HG03432 (cell line): ENCODE measurements around the gene ZFP3.
"Not testable (repeated sequence)": the region's sequence is repeated elsewhere in the genome, so short reads cannot be mapped to it uniquely, and the experiment has no call there.

Source experiments
- ATAC-seq: cut with Tn5 transposase; IDR thresholded peaks from one replicate; pipeline ENCODE4 v1.9.1; 2021; ENCODE audit warnings: mild to moderate bottlenecking, moderate library complexity; ENCODE audit not compliant: unreplicated experiment

The ZFP3 gene

GRCh38 chr17:5136580-5137412 lies 58.5 kb downstream of the ZFP3 start:
- ATAC-seq: not testable (repeated sequence)

DNA sequence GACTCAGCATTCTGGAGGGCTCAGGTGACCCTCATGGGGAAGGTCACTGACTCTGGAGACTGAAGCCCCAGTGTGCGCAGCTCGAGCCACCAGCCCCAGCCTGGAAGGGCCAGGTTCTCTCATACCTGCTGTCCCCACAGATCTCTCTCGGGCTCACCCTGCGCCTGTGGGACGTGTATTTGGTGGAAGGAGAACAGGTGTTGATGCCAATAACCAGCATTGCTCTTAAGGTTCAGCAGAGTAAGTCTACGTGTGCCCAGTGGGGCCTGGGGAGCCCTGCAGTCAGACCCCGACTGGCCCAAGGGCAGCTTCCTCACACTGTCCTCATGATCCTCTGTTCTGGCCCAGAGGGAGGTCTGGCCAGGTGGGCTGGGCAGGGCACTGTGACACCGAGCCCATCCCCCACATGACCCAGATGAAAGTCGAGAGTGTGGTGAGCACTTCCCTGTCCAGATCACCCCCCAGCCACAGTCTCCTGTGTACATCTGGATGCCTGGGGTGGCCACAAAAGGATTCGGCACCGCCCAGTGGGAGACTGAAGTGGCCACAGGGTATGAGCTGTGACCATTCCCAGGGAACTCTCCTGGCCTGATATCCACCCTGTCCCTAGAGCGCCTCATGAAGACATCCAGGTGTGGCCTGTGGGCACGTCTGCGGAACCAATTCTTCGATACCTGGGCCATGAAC lies 59.4 kb downstream of the ZFP3 start:
- not testable (repeated sequence) for ATAC-seq

GRCh38 chr17:5138198-5138544 lies 59.9 kb downstream of the ZFP3 start:
- not testable (repeated sequence) for ATAC-seq

GRCh38 chr17:5138616-5139457 lies 60.6 kb downstream of the ZFP3 start:
- no peak for ATAC-seq

DNA sequence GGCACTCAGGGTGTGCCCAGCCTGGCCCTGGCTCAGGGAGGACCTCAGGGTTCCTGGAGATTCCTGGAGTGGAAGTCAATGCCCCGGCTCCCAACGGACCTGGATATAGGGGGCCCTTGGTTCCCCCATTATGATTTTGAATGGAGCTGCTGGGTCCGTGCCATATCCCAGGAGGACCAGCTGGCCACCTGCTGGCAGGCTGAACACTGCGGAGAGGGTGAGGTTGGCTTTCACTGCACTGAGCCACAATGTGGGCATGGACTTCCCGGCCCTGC lies 61.1 kb downstream of the ZFP3 start:
- no peak for ATAC-seq

- ATAC-seq: not testable (repeated sequence)
These were observed 64.6 kb downstream of the ZFP3 start for GRCh38 chr17:5142877-5143276.
